SU-DHL-6 (cell line): ENCODE measurements around the gene OR7G2.

Experiments used
- CTCF ChIP-seq: fragments of 200-600 bp; sonication (generic); IDR thresholded peaks from one replicate; pipeline ENCODE4 v1.5.1; 2017; ENCODE audit warnings: antibody characterized with exemption, mild to moderate bottlenecking, low read length, moderate library complexity; ENCODE audit not compliant: insufficient read depth, poor library complexity, severe bottlenecking
- EZH2phosphoT487 ChIP-seq: fragments of 200-600 bp; sonication (generic), shearing (Covaris generic); conservative IDR thresholded peaks from 2 replicates; pipeline ENCODE4 v1.6.1; 2018; ENCODE audit warnings: mild to moderate bottlenecking, antibody characterized with exemption, low read length, moderate library complexity, mixed read lengths

GRCh38 chr19:9149997-9150396, 42.7 kb upstream of the OR7G2 start:
- no peak for TF ChIP-seq CTCF
- no peak for TF ChIP-seq EZH2phosphoT487
